HG03520 (cell line): ENCODE measurements around the gene PIEZO1.

Source experiments
- ATAC-seq: cut with Tn5 transposase; IDR thresholded peaks from one replicate; pipeline ENCODE4 v1.9.1; 2021; ENCODE audit warnings: mild to moderate bottlenecking, moderate library complexity; ENCODE audit not compliant: unreplicated experiment

PIEZO1 gene

GRCh38 chr16:88754912-88755744 lies 29.9 kb downstream of the PIEZO1 start:
- no peak for ATAC-seq

GRCh38 chr16:88754109-88754911 lies 30.7 kb downstream of the PIEZO1 start:
- ATAC-seq, result no peak

GRCh38 chr16:88753602-88754001 lies 31.4 kb downstream of the PIEZO1 start:
- ATAC-seq, result no peak

GRCh38 chr16:88753191-88753590 lies 31.8 kb downstream of the PIEZO1 start:
- ATAC-seq, result no peak

GRCh38 chr16:88752386-88753002 lies 32.5 kb downstream of the PIEZO1 start:
- no peak for ATAC-seq

GRCh38 chr16:88750854-88751253 lies 34.2 kb downstream of the PIEZO1 start:
- ATAC-seq, result no peak

GRCh38 chr16:88749358-88749757 lies 35.7 kb downstream of the PIEZO1 start:
- ATAC-seq, result no peak

GRCh38 chr16:88748364-88748763 lies 36.7 kb downstream of the PIEZO1 start:
- no peak for ATAC-seq

- ATAC-seq, result no peak
These were observed 37.3 kb downstream of the PIEZO1 start for GRCh38 chr16:88747588-88748301.

GRCh38 chr16:88746506-88746905 lies 38.5 kb downstream of the PIEZO1 start:
- ATAC-seq, result no peak

GRCh38 chr16:88744577-88745521 lies 40.2 kb downstream of the PIEZO1 start:
- ATAC-seq, result no peak

GRCh38 chr16:88743693-88744576 lies 41.1 kb downstream of the PIEZO1 start:
- no peak for ATAC-seq

GRCh38 chr16:88742896-88743605 lies 42.0 kb downstream of the PIEZO1 start:
- ATAC-seq, result no peak

- ATAC-seq, result no peak
These were observed 43.7 kb downstream of the PIEZO1 start for GRCh38 chr16:88741368-88741767.

GRCh38 chr16:88740727-88741055 lies 44.3 kb downstream of the PIEZO1 start:
- ATAC-seq, result no peak

- no peak for ATAC-seq
These were observed 44.9 kb downstream of the PIEZO1 start for GRCh38 chr16:88739977-88740726.

GRCh38 chr16:88739139-88739976 lies 45.7 kb downstream of the PIEZO1 start:
- no peak for ATAC-seq
